ENCODE measurements around the gene GALNT17.

DNA sequence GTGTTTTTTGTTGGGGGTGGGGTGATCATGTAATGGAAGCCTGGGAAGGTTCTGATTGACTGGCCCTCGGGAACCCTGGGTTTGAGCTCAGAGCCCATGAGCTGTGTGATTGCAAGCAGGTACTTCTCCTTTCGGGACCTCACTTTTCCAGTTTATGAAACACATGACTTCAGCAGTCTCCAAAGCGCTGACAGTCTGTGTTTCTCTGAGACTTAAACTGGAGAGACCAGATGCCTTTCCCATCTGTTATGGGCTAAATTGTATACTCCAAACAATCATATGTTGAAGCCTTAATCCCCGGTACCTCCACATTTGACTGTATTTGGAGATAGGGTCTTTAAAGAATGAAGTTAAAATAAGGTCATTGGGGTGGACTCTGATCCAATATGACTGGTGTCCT, 493.6 kb downstream of the GALNT17 start:
- TF ChIP-seq, protein P1, sequence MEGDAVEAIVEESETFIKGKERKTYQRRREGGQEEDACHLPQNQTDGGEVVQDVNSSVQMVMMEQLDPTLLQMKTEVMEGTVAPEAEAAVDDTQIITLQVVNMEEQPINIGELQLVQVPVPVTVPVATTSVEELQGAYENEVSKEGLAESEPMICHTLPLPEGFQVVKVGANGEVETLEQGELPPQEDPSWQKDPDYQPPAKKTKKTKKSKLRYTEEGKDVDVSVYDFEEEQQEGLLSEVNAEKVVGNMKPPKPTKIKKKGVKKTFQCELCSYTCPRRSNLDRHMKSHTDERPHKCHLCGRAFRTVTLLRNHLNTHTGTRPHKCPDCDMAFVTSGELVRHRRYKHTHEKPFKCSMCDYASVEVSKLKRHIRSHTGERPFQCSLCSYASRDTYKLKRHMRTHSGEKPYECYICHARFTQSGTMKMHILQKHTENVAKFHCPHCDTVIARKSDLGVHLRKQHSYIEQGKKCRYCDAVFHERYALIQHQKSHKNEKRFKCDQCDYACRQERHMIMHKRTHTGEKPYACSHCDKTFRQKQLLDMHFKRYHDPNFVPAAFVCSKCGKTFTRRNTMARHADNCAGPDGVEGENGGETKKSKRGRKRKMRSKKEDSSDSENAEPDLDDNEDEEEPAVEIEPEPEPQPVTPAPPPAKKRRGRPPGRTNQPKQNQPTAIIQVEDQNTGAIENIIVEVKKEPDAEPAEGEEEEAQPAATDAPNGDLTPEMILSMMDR (IDR thresholded peaks at IDR 0.05; ENCODE audit: borderline replicate concordance, extremely low read depth, low read length, poor library complexity, severe bottlenecking): no peak
- no peak for TF ChIP-seq EZH2 (IDR thresholded peaks at IDR 0.05; ENCODE audit: borderline replicate concordance, low read depth, low read length, severe bottlenecking)

All from DND-41 (cell line).